ENCODE results near the gene CFI.

- TF ChIP-seq EZH2phosphoT487 (IDR thresholded peaks at IDR 0.05; ENCODE audit: insufficient read depth, low read depth) (no peak), EZH2 (IDR thresholded peaks at IDR 0.05; ENCODE audit: insufficient read depth, poor library complexity, severe bottlenecking) (no peak)
Observed at GRCh38 chr4:109730619-109731545, 70.9 kb downstream of the CFI start.
